HG02840 (cell line): ENCODE measurements around the gene QSOX1.

Experiments used
- ATAC-seq: cut with Tn5 transposase; IDR thresholded peaks from one replicate; pipeline ENCODE4 v1.9.1; 2021; ENCODE audit warnings: mild to moderate bottlenecking, moderate library complexity, moderate number of reproducible peaks; ENCODE audit not compliant: unreplicated experiment, low FRiP score

QSOX1 gene

DNA sequence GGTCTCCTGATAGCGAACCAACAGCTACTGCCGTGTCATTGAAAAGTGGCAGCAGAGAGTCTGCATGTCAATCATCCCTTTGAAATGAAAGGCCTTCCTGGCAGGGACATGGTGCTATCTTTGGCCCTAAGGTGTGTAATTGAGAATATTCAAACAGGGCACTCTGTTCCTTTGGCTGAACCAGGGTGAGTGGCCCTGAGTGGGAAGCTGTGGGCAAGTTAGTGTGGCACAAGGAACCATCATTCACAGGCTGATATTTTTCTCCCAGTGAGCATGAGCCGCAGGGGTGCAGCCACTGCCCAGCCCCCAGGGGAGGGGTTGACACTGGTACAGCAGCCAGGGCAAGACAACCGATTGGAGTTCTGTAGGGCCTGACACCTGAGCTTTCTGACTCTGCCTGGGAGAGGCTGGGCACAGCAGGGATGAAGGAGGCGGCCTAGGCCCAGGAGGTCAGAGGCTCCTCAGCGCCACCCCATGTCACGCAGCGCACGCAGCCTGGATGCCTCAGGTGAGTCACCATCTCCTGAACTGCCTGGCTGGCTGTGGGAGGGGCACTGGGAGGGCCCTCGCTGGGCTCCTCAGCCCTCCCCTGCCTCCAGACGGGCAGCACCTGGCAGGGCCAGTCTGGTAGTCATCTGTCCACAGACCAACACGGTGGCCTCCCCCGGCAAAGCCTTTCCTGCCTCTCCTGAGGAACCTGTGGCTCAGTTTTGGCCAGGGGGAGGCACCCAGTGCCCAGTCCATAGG lies 13.2 kb downstream of the QSOX1 start:
- no peak for ATAC-seq

DNA sequence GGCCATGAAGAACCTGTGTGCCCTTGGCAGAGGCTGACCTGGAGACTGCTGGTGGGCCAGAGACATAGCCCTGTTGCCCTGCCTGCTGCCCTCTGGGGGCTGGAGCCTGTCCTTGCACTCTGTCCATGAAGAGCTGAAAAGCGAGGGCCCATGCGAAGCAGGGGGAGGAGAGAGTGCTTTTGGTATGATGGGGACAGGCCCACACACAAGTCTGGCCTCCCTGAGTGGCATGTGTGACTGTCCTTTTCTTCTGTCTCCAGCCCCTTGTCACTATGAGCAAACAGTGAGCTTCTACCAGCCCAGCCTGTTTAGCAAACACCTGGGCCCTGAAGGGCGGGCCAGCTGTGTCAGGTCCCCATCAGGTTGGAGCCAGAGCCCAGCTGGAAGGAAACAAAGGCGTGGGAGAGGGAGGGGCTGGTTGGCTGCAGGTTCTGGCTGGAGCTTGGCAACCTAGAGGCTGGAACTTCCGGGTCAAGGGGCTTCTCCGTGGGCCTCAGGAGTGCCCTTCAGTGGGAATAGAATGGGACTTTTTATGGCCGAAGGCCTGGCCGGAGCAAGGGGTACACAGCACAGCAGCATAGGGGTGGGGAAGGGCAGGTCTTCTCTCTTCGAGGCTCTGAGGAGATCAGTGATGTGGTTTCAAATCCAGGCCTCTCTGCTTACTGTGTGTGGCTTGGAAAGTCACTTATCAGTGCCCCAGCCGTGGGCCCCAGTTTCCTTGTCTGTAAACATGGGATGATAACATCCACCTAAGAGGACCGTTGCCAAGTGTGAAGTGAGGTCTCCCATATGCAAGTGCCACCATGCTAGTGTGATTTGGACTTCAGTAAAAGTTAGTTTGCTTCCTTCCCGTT lies 14.3 kb downstream of the QSOX1 start:
- no peak for ATAC-seq

DNA sequence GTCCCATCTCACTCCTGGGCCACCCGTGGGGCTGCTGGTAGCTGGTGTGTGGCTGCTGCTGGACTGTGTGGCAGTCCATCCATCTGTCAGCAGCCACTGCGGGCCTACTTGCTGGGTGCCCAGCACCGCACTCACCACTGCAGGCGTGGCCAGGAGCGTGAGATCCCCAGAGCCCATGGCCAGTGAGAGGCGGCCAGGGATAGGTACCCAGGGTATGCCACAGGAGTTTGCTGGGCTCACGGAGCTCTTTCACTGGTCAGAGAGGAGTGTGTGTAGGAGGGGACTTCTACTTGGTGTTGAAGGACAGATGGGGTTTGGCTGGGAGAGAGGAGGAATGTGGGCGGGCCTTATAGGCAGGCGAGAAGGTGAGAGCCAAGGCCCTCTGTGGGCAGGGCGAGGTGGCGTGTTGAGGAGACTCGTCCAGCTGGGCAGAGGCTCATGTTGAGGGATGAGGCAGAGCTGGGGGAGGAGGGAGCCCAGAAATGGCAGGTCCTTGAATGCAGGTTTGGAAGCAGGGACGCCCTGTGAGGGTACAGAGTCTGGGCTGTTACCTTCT lies 15.0 kb downstream of the QSOX1 start:
- no peak for ATAC-seq

DNA sequence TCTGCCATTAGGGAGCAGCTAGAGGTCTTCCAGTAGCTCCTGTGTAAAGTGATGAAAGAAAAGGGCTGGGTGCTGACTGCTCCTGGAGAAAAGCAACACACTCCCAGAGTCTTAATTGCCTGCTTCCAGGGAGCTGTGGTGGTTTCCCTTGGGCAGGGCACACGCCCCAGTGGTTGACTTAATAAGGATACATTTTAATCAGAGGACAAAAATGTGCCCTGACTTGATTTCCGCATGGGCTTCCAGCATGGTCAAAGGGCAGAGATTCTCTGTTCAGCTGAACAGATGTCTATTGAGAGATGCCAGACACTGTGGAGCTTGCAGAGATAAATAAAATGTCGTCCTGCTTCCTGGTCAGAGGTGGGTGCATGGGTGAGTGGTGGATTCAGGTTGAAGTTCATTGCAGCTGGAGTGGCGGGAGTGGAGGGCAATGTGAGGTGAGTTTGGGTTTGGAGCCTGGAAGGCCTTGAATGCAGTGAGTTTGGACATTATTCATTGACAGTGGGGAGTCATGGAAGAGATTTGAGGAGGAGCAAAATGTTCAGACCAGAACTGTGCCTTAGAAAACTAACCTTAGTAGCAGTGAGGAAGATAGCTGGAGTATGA lies 16.0 kb downstream of the QSOX1 start:
- no peak for ATAC-seq

DNA sequence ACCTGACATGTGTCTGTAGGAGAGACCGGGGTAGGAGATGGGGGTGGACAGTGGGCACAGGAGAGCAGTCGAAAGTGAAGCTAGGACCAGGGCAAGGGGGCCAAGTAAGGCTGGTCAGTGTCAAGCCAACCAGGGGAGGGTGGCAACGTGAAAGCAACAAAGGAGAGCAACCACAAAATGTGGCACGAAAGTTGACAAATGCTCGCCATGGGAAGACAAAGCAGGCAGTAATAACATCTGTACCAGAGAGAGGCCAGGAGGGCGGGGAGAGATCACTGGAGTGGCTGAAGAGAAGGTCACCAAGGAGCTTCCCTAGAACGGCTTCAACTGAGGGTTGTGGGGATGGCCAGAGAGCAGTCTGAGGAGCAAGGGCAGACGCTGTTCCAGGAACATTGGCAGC lies 17.0 kb downstream of the QSOX1 start:
- no peak for ATAC-seq

DNA sequence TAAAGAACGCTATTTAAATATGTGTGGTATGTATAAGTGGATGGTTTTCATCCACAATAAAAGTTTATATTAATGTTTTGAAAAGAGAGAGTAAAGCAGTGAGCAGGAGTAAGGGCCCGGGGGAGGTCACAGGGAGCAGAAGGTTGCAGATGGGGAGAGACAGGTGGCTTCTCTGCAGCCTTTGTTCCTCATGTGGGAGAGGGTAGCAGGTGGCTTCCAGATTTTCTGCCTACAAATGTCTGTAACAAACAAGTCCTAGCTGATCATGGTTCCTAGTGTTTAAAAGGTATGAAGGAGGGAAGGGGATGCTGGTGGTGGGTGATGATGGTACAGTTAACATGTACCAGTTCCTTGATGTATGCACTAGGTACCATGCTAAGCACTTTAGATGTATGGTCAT lies 18.8 kb downstream of the QSOX1 start:
- ATAC-seq: no peak

DNA sequence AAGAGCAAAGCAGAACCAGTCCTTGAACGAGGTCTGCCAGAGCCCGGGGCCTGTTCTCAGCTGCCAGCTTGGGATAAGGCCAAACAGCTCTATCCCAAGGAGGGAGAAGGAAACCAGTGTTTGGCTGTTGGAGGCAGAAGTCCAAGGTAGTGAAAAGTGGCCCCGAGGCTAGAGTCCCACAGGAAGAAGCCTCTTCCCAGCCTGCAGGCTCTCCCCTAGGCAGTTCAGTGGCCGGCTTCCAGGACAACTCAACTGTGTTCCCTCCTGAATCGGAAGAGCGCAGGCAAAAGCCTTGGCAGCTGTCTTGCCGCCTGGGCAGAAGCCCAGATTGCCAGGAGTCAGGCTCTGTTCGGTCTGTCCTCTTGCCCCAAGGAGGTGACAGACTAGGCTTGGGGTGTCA lies 19.3 kb downstream of the QSOX1 start:
- ATAC-seq: no peak

DNA sequence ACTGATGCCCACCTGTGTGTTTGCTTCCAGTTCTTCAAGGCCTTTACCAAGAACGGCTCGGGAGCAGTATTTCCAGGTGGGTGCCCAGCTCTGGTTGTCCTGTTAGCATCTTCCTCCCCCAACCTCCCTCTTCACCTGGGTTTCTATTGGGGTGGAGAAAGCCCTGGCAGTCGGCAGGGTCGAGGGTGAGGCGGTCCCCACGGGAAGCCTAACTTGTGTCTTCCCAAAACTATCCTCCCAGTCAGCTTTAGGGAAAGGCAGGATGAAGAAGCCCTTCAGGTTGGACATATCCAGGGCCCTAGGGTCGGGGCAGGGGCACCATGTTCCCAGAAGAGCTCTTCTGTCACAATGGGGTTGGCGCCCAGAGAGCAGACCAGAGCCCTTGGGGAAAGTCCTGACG lies 20.6 kb downstream of the QSOX1 start:
- no peak for ATAC-seq

DNA sequence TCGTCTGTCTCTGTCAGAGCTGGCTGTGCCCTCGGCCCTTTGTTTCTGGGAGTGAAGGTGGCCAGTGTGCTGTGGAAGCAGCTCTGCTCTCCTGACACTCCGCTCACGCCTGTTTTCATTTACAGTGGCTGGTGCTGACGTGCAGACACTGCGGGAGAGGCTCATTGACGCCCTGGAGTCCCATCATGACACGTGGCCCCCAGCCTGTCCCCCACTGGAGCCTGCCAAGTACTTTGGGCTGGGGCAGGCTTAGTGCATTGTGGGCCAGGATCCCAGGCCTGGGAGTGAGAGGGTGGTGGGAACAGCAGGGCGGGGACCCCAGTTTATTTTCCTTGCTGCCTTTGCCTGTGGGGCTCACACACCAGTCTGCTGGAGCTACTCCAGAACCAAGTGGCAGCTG lies 21.1 kb downstream of the QSOX1 start:
- ATAC-seq: no peak

DNA sequence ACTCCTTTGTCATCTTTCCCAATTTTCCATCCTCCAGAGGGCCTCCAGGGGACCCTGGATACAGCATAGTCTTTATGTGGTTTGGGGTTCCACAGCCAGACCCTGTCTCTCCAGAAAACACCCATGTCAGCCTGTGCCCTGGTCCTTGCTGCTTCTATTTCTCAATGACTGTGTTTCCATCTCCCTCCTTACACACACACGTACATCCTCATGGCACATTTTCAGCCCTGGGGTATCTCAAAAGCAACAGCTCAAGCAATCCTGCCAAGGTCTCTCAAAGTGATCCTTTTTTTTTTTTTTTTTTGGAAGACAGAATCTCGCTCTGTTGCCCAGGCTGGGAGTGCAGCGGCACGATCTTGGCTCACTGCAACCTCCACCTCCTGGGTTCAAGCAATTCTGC lies 22.3 kb downstream of the QSOX1 start:
- no peak for ATAC-seq

DNA sequence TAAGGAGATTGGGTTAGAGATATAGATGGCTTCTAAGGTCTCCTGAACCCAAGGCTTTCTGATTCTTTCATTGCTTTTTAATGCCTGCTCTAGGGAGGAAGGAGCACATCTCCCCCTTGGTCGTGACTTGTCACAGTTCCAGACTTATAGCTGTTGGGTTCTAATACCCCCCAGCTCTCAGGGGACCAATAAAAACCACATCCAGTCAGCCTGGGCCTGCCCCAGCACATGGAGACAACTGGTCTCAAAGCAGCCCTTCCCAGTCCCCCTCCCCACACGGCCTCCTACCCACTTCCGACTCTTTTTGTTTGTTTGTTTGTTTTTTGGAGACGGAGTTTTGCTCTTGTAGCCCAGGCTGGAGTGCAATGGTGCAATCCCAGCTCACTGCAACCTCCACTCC lies 23.3 kb downstream of the QSOX1 start:
- ATAC-seq: no peak

DNA sequence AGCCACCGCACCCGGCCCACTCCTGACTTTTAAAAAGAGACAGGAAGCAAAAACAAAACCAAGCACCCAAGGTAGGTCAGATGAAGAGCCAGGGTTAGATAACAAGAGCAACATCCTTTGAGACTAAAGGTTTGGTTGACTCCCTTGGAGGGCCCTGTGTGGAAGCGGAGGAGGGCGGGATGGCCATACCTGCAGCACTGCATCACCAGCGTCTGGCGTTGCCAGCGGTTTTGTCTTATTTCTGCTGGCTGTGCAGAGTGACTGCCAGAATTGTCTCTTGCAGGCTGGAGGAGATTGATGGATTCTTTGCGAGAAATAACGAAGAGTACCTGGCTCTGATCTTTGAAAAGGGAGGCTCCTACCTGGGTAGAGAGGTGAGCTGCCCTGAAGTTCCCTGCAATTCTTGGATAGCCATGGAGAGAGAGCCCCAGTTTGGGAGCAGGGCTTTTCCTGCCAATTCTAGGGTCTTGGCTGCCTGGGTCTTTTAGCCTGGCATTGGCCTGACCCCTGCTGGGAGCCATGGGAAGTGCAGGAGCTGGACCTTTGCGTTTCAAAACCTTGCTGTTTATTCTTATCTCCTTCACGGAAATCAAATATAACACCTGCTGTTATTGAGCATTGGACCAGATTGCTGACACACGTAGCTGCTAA lies 24.0 kb downstream of the QSOX1 start:
- no peak for ATAC-seq

DNA sequence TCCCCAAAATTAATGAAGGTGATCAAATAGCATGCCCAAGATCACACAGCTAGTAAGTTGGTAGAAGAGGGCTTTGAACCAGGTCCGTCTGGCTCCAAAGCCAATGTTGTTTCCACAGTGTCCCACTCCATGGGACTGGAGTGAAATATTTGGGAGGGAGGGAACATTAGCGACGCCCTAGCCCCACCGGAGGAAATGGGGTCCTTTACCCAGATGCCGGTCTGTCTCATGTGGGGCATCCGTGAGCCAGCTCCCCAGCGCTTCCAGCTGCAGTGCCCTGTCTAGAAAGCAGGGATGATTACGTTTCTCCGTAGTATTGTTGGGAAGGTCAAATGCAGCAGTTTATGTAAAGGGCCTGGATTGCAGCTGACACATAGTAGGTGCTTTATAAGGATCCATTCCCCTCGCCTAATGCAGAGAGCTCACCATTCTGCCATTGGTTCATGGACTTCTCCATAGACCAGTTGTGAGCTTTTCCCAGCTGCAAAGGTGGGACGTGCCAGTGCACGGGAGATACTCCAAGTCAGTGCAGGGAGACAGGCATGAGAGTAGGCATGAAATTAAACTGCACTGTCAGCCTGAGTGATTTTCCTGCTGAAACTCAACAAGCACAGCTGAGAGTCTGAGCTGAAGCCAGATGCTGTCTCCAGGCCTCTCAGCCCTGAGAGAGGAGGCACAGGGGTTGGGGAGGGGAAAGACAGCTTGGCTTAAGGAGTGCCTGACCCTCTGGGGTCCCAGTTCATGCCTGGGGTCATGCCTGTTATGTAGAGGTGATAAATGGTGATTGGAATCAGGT lies 24.7 kb downstream of the QSOX1 start:
- no peak for ATAC-seq

DNA sequence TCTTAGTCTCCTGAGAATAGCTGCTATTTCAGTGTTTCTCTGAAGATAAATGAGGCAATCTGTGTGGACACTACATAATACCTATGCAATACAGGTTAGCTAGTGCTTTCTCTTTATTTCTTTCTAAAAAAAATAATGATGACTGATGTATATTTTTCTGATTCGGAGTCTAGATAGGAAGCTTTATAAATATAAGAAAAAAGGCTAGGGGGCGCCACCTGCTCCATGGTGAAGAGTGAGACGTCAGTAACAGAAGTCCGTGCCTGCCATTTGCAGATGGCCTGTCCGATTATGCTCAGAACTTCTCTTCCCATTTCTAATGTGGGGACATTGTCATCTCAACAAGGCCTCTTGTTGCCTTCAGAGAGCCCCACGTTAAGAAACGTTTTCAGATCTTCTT lies 26.4 kb downstream of the QSOX1 start:
- no peak for ATAC-seq

DNA sequence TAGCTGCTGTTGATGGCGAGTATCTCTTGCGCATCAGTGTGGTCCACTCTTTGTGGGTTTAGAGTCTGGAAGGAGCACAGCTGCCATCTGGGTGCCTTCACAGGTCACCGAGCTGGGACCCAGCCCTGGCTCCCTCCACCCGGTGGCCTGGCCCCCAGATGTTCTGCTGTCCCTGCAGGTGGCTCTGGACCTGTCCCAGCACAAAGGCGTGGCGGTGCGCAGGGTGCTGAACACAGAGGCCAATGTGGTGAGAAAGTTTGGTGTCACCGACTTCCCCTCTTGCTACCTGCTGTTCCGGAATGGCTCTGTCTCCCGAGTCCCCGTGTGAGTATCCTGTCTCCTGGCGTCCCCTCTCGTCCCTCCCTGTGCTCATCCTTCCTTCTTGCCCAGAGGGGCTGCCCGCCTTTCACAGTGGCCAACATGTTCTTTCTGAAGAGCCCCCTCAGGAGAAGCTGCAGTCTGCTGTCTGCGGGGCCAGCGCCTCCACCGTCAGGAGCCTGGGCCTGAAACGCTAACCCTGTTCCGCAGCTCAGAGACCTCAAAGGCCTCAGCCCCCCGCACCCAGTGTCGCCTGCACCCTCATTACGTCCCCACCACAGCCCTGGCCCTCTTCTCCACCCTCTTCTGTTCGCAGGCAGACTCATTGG lies 27.4 kb downstream of the QSOX1 start:
- no peak for ATAC-seq

DNA sequence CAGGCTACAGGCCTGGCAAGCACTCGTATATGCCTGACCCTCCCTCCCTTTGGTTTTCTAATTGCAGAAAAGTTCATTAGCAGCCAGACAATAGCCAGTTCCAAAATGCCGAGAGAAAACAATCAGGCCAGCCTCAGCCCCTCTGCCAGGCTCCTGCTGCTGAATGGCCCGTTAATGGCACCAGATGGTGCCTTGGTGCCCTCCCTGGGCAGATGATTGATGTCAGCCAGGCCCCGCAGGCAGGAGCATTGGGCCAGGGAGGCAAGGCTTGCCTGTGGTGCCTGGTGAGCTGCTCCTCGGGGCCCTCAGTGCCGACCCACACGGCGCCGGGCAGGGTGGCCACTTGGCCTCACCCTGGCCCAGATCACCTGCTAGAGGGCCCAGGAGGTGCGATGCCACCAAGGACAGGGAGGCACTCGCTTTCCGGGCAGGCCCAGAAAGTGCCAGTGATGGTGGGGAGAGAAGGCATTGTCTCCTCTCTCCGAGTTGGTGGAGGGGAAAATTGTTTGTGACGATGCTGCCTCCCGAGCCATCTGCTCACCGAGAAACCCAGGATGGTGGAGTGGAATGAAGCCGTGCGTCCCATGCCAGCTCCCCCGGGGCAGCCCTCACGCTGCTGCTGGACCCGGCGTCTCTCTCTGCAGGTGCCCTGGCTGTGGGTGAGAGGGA lies 28.1 kb downstream of the QSOX1 start:
- no peak for ATAC-seq

DNA sequence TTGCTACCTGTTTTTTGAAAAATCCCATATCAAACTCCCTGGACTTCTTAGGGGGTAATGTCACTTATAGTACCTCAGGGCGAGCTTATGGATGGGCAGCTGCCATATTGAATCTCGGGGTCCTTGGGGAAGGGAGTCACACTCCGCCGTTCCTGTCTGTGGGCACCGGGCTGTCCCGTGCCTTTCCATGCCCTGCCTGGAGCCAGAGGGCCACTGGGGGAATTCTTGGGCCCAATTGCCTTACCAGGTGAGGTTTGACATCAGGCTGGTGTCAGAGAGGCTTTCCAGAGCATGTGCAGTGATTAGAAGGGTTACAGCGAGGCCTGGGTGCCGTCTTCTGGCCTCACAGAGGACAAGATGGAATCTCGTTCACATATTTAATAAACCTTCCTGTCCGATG lies 28.8 kb downstream of the QSOX1 start:
- no peak for ATAC-seq

DNA sequence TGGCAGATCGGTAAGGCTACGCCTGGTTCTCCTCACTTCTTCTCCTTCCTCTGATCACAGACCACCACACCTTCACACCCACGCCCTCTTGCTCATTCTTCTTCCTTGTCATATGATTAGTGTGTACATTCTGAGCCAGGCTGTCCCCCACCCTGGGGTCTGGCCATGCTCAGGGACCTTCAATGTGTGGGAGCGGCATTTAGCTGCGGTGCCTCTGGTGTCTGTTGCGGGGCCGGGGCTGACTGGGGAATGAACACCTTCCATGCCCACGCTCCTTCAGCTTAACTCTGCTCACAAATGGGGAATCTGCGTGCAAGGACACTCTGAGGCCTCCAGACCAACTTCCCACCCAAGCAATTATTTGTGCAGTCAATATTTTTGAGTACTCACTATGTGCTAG lies 29.4 kb downstream of the QSOX1 start:
- no peak for ATAC-seq

DNA sequence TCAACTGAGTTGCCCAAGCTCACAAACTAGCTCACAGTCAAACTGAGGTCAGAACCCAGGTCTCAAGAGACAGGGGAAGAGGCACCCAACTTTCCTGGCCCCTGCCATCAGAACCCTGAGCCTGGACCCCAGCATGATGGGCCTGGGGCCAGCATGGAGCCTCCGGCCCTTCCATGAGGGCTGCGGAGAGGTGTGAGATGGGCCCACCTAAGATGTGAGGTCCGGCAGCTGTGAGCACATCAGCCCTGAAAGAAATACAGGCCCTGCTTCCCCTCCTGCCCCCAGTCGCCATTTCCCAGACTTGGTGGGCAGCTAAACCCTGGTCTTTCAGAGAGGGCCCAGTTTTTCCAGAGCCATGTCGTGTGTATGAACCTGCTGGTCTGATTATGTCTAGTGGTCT lies 30.6 kb downstream of the QSOX1 start:
- no peak for ATAC-seq
